Fibroblast of the conjunctiva (primary cell): Measurements from ENCODE around the gene PDE3A.

Experiments
- DNase-seq: peaks from one replicate; pipeline ENCODE4 v3.0.0-alpha.2; 2010; ENCODE audit warnings: low read depth

The PDE3A gene

GRCh38 chr12:20711846-20712245, 343.5 kb downstream of the PDE3A start:
- DNase-seq = no peak

- DNase-seq = no peak
Measured at GRCh38 chr12:20716037-20716436, 347.7 kb downstream of the PDE3A start.

- DNase-seq = no peak
Measured at GRCh38 chr12:20716985-20717384, 348.6 kb downstream of the PDE3A start.

GRCh38 chr12:20718294-20718693, 350.0 kb downstream of the PDE3A start:
- DNase-seq = no peak

GRCh38 chr12:20722142-20722541, 353.8 kb downstream of the PDE3A start:
- DNase-seq = no peak

- DNase-seq = no peak
Measured at GRCh38 chr12:20731274-20731673, 362.9 kb downstream of the PDE3A start.
